Neutrophil (primary cell): ENCODE measurements around the gene ADRA1B.

Source experiments
- H3K27ac ChIP-seq: fragments of 200-600 bp; sonication (generic); 2 replicates; pipeline ENCODE4 v1.5.1; 2016; ENCODE audit warnings: mild to moderate bottlenecking, moderate library complexity
- H3K27me3 ChIP-seq: fragments of 200-600 bp; sonication (generic); 2 replicates; pipeline ENCODE4 v1.6.0; 2016; ENCODE audit warnings: mild to moderate bottlenecking
- H3K36me3 ChIP-seq: fragments of 200-600 bp; sonication (generic); 2 replicates; pipeline ENCODE4 v1.5.1; 2017
- H3K4me1 ChIP-seq, 2 experiments: fragments of 200-600 bp in 1 of 2; sonication (generic) in 1 of 2; 1 replicate in 1 of 2; 2 replicates in 1 of 2; pipeline versions ENCODE4 v1.5.1 to v1.6.1; 2013 to 2016; ENCODE audit warnings: low read depth in 1 of 2, low read length in 1 of 2, mild to moderate bottlenecking in 1 of 2, moderate library complexity in 1 of 2; ENCODE audit not compliant: control insufficient read depth in 1 of 2, insufficient read depth in 1 of 2
- H3K4me3 ChIP-seq, 2 experiments: fragments of 200-600 bp in 1 of 2; sonication (generic) in 1 of 2; 1 replicate in 1 of 2; 2 replicates in 1 of 2; pipeline ENCODE4 v1.5.1; 2013 to 2016; ENCODE audit warnings: low read depth in 1 of 2, low read length in 1 of 2, mild to moderate bottlenecking in 1 of 2, moderate library complexity in 1 of 2
- H3K9me3 ChIP-seq: fragments of 200-600 bp; sonication (generic); 2 replicates; pipeline ENCODE4 v1.5.1; 2016
- CTCF ChIP-seq: fragments of 200-600 bp; sonication (generic); IDR thresholded peaks from 2 replicates; pipeline ENCODE4 v1.5.1; 2016; ENCODE audit warnings: antibody characterized with exemption

ADRA1B gene

GRCh38 chr5:159893040-159893695 lies 23.1 kb upstream of the ADRA1B start:
- H3K4me3 ChIP-seq, result no peak overlapping the region
- no peaks in the 10 kb centered on the region for H3K36me3 ChIP-seq
- no peaks in the 10 kb centered on the region for H3K9me3 ChIP-seq
- H3K27ac ChIP-seq, result no peak overlapping the region
- H3K4me1 ChIP-seq, result no peaks in the 10 kb centered on the region
- TF ChIP-seq CTCF, result no peak
- no peaks in the 10 kb centered on the region for H3K27me3 ChIP-seq

GRCh38 chr5:159894149-159894720 lies 22.0 kb upstream of the ADRA1B start:
- Histone ChIP-seq H3K4me1 (no peaks in the 10 kb centered on the region), H3K36me3 (no peaks in the 10 kb centered on the region), H3K27ac (no peak overlapping the region)

GRCh38 chr5:159897786-159898393 lies 18.4 kb upstream of the ADRA1B start:
- Histone ChIP-seq H3K36me3 (no peaks in the 10 kb centered on the region), H3K27ac (no peak overlapping the region), H3K4me1 (no peaks in the 10 kb centered on the region), H3K27me3 (peaks cover 4% of the 10 kb centered on the region), H3K4me3 (no peak overlapping the region), H3K9me3 (no peaks in the 10 kb centered on the region)
- TF ChIP-seq CTCF, result no peak

More at GRCh38 chr5:159894149-159894720, 22.0 kb upstream of the ADRA1B start:
- TF ChIP-seq CTCF, result no peak
- H3K9me3 ChIP-seq, result no peaks in the 10 kb centered on the region
- no peaks in the 10 kb centered on the region for H3K27me3 ChIP-seq
- H3K4me3 ChIP-seq, result no peak overlapping the region

- H3K27me3 ChIP-seq, result peaks cover 4% of the 10 kb centered on the region
- TF ChIP-seq CTCF, result no peak
- no peaks in the 10 kb centered on the region for H3K4me1 ChIP-seq
These were observed 16.9 kb upstream of the ADRA1B start for GRCh38 chr5:159899067-159900049.

GRCh38 chr5:159901308-159901707 lies 15.0 kb upstream of the ADRA1B start:
- Histone ChIP-seq H3K4me3 (no peak overlapping the region), H3K27ac (no peak overlapping the region), H3K9me3 (no peaks in the 10 kb centered on the region), H3K36me3 (no peaks in the 10 kb centered on the region), H3K4me1 (no peaks in the 10 kb centered on the region), H3K27me3 (peaks cover 12% of the 10 kb centered on the region)
- no peak for TF ChIP-seq CTCF

More at GRCh38 chr5:159899067-159900049, 16.9 kb upstream of the ADRA1B start:
- Histone ChIP-seq H3K36me3 (no peaks in the 10 kb centered on the region), H3K9me3 (no peaks in the 10 kb centered on the region), H3K4me3 (no peak overlapping the region), H3K27ac (no peak overlapping the region)
